ENCODE results near the gene TSTD1. TPM values are rescaled to one million over a fixed set of nuclear protein-coding genes. Genes with fewer than 3 reads are reported as not detected.

Gene TSTD1
- total RNA-seq: 112 and 116 TPM in 2 replicates

- Histone ChIP-seq H3K36me3 (ENCODE audit: control insufficient read depth, insufficient read depth, low read length) (peaks cover 3% of the 10 kb centered on the region), H3K27me3 (ENCODE audit: control insufficient read depth, insufficient read depth, low read length) (no peaks in the 10 kb centered on the region), H3K4me3 (ENCODE audit: low read depth, low read length) (peak within 1 kb of the TSS; percentile 77)
- peak; percentile 7 for TF ChIP-seq CTCF (IDR thresholded peaks at IDR 0.05; ENCODE audit: insufficient read depth, low read length, poor library complexity, severe bottlenecking)
- DNase-seq (ENCODE audit: low read depth): no peak
These were observed at the start of gene TSTD1 for GRCh38 chr1:161038523-161039153. Gene TSTD1, minus strand, starts transcription at chr1:161038964. Its CDS starts 75 bp downstream, at chr1:161038889.

GRCh38 chr1:161086457-161086856 lies 47.7 kb upstream of the TSTD1 start:
- no peak for DNase-seq (ENCODE audit: low read depth)
- Histone ChIP-seq H3K27me3 (ENCODE audit: control insufficient read depth, insufficient read depth, low read length) (no peaks in the 10 kb centered on the region), H3K36me3 (ENCODE audit: control insufficient read depth, insufficient read depth, low read length) (no peaks in the 10 kb centered on the region), H3K4me3 (ENCODE audit: low read depth, low read length) (no peak overlapping the region)
- no peak for TF ChIP-seq CTCF (IDR thresholded peaks at IDR 0.05; ENCODE audit: insufficient read depth, low read length, poor library complexity, severe bottlenecking)

- TF ChIP-seq CTCF (IDR thresholded peaks at IDR 0.05; ENCODE audit: insufficient read depth, low read length, poor library complexity, severe bottlenecking): no peak
- no peak for DNase-seq (ENCODE audit: low read depth)
These were observed 46.4 kb upstream of the TSTD1 start for GRCh38 chr1:161085165-161085564.

GRCh38 chr1:161084597-161084988 lies 45.8 kb upstream of the TSTD1 start:
- no peak for DNase-seq (ENCODE audit: low read depth)
- Histone ChIP-seq H3K4me3 (ENCODE audit: low read depth, low read length) (no peak overlapping the region), H3K27me3 (ENCODE audit: control insufficient read depth, insufficient read depth, low read length) (peaks cover under 1% of the 10 kb centered on the region), H3K36me3 (ENCODE audit: control insufficient read depth, insufficient read depth, low read length) (no peaks in the 10 kb centered on the region)
- no peak for TF ChIP-seq CTCF (IDR thresholded peaks at IDR 0.05; ENCODE audit: insufficient read depth, low read length, poor library complexity, severe bottlenecking)

More at GRCh38 chr1:161085165-161085564, 46.4 kb upstream of the TSTD1 start:
- H3K27me3 ChIP-seq (ENCODE audit: control insufficient read depth, insufficient read depth, low read length): no peaks in the 10 kb centered on the region
- no peaks in the 10 kb centered on the region for H3K36me3 ChIP-seq (ENCODE audit: control insufficient read depth, insufficient read depth, low read length)
- H3K4me3 ChIP-seq (ENCODE audit: low read depth, low read length): no peak overlapping the region

GRCh38 chr1:161083748-161084596 lies 45.2 kb upstream of the TSTD1 start:
- Histone ChIP-seq H3K36me3 (ENCODE audit: control insufficient read depth, insufficient read depth, low read length) (no peaks in the 10 kb centered on the region), H3K27me3 (ENCODE audit: control insufficient read depth, insufficient read depth, low read length) (peaks cover 4% of the 10 kb centered on the region), H3K4me3 (ENCODE audit: low read depth, low read length) (no peak overlapping the region)
- no peak for DNase-seq (ENCODE audit: low read depth)
- TF ChIP-seq CTCF (IDR thresholded peaks at IDR 0.05; ENCODE audit: insufficient read depth, low read length, poor library complexity, severe bottlenecking): no peak
